ENCODE data around the gene QSER1. TPM values are rescaled to one million over a fixed set of nuclear protein-coding genes. Genes with fewer than 3 reads are reported as not detected.

QSER1 gene
- total RNA-seq, 4 donors from 2014 or later: 19.8 to 29.0 (median 22.7) TPM

DNA sequence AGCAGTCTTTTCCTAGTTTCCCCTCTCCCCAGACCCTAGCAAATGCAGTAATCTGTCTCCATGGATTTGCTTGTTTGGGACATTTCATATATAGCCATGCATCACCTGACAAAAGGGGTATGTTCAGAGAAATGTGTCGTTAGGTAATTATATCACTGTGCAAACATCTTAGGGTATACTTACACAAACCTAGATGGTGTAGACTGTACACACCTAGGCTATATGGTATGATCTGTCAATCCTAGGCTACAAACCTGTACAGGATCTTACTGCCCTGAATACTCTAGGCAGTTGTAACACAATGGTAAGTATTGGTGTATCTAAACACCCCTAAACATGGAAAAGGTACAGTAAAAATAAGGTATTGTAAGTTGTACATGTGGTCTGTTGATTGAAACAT lies 23.8 kb downstream of the QSER1 start:
- 100% methylated on average over 1 of the region's 1 CpG for WGBS, 2 donors (ENCODE audit: low coverage in 1 of 2)
- peaks cover 0 to 8% (median 0%) of the 10 kb centered on the region in 3 donors for H3K4me1 ChIP-seq
- H3K27ac ChIP-seq: no peak overlapping the region
- H3K9me3 ChIP-seq: no peaks in the 10 kb centered on the region
- TF ChIP-seq EP300 (IDR thresholded peaks at IDR 0.05) (no peak), CTCF (IDR thresholded peaks at IDR 0.05) (no peak), POLR2AphosphoS5 (IDR thresholded peaks at IDR 0.05) (no peak), POLR2A (IDR thresholded peaks at IDR 0.05) (no peak)
- H3K27me3 ChIP-seq: no peaks in the 10 kb centered on the region
- no peak for ATAC-seq
- no peak overlapping the region for H3K4me3 ChIP-seq
- H3K36me3 ChIP-seq: no peaks in the 10 kb centered on the region

DNA sequence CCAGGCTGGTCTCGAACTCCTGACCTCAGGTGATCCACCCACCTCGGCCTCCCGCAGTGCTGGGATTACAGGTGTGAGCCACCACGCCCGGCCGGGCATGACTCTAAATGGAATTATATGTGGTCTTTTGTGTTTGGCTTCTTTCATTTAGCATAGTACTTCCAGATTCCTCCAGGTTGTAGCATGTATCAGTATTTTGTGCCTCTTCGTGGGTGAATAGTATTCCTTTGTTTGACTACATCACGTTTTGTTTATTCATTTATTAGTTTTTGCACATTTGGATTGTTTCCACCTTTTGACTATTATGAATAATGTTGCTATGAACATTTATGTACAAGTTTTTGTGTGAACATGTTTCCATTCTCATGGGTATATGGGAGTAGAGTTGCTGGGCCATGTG lies 24.4 kb downstream of the QSER1 start:
- TF ChIP-seq EP300 (IDR thresholded peaks at IDR 0.05) (no peak), POLR2AphosphoS5 (IDR thresholded peaks at IDR 0.05) (no peak), CTCF (IDR thresholded peaks at IDR 0.05) (no peak), POLR2A (IDR thresholded peaks at IDR 0.05) (no peak)
- no peak for ATAC-seq
- no peak overlapping the region for H3K27ac ChIP-seq
- H3K4me3 ChIP-seq: no peak overlapping the region
- peaks cover 0 to 8% (median 0%) of the 10 kb centered on the region in 3 donors for H3K4me1 ChIP-seq
- H3K27me3 ChIP-seq: no peaks in the 10 kb centered on the region
- no peaks in the 10 kb centered on the region for H3K36me3 ChIP-seq
- no peaks in the 10 kb centered on the region for H3K9me3 ChIP-seq
- WGBS, 2 donors (ENCODE audit: low coverage in 1 of 2): 75 to 89% methylated on average over 5 to 8 of the region's 8 CpGs

GRCh38 chr11:32918427-32918826 lies 25.8 kb downstream of the QSER1 start:
- WGBS, 2 donors (ENCODE audit: low coverage in 1 of 2): 71 to 100% methylated on average over 1 of the region's 1 CpG
- no peak for TF ChIP-seq CTCF (IDR thresholded peaks at IDR 0.05)
- TF ChIP-seq POLR2A (IDR thresholded peaks at IDR 0.05): no peak
- TF ChIP-seq POLR2AphosphoS5 (IDR thresholded peaks at IDR 0.05): no peak
- no peak for TF ChIP-seq EP300 (IDR thresholded peaks at IDR 0.05)
- no peaks in the 10 kb centered on the region for H3K9me3 ChIP-seq
- no peak overlapping the region for H3K27ac ChIP-seq
- H3K36me3 ChIP-seq: no peaks in the 10 kb centered on the region
- no peak overlapping the region for H3K4me3 ChIP-seq
- H3K4me1 ChIP-seq: peaks cover 0 to 7% (median 0%) of the 10 kb centered on the region in 3 donors
- H3K27me3 ChIP-seq: no peaks in the 10 kb centered on the region
- ATAC-seq: no peak

DNA sequence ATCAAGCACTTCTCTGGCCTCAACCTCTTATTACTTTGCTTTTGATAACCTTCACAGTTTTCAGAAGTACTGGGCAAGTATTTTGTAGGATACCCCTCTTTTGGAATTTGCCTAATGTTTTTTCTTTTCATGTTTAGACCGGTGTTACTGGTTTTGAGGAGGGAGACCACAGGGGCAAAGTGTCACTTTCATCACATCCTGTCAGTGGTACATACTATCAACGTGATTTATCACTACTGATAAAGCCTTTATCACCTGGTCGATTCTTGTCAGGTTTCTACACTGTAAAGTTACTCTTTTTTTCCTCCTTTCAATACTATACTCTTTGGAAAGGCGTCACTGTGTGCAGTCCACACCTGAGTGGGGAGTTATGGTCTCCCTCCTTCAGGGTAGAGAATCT lies 26.7 kb downstream of the QSER1 start:
- Histone ChIP-seq H3K4me1 (no peaks in the 10 kb centered on the region), H3K27me3 (no peaks in the 10 kb centered on the region), H3K4me3 (no peak overlapping the region), H3K27ac (no peak overlapping the region), H3K36me3 (no peaks in the 10 kb centered on the region), H3K9me3 (no peaks in the 10 kb centered on the region)
- 56 to 70% methylated on average over 4 of the region's 4 CpGs for whole genome bisulfite sequencing, 2 donors (ENCODE audit: low coverage in 1 of 2)
- TF ChIP-seq CTCF (IDR thresholded peaks at IDR 0.05) (no peak), POLR2A (IDR thresholded peaks at IDR 0.05) (no peak), POLR2AphosphoS5 (IDR thresholded peaks at IDR 0.05) (no peak), EP300 (IDR thresholded peaks at IDR 0.05) (no peak)
- ATAC-seq: no peak

- Histone ChIP-seq H3K27ac (no peak overlapping the region), H3K36me3 (no peaks in the 10 kb centered on the region), H3K4me3 (no peak overlapping the region), H3K4me1 (no peaks in the 10 kb centered on the region), H3K9me3 (no peaks in the 10 kb centered on the region), H3K27me3 (no peaks in the 10 kb centered on the region)
- WGBS, 2 donors (ENCODE audit: low coverage in 1 of 2): 100% methylated on average over 1 of the region's 1 CpG; no CpG with 5 or more reads in 1 of the 2 donors
- TF ChIP-seq POLR2A (IDR thresholded peaks at IDR 0.05) (no peak), CTCF (IDR thresholded peaks at IDR 0.05) (no peak), EP300 (IDR thresholded peaks at IDR 0.05) (no peak), POLR2AphosphoS5 (IDR thresholded peaks at IDR 0.05) (no peak)
- no peak for ATAC-seq
Measured at GRCh38 chr11:32920570-32920969, 28.0 kb downstream of the QSER1 start.

All from gastroesophageal sphincter (tissue), 4 donors.